OCI-LY1 (cell line): ENCODE measurements around the gene PCDHB16.
"Not testable (repeated sequence)": the region's sequence is repeated elsewhere in the genome, so short reads cannot be mapped to it uniquely, and the experiment has no call there.

Experiments used
- EZH2 ChIP-seq: fragments of 200-600 bp; sonication (generic), shearing (Covaris generic); IDR thresholded peaks from 2 replicates; pipeline ENCODE4 v1.8.0; 2017; ENCODE audit warnings: borderline replicate concordance, mixed run types, mild to moderate bottlenecking, antibody characterized with exemption, low read length, moderate library complexity, mixed read lengths
- TF ChIP-seq, protein P1 (sequence below): fragments of 200-600 bp; sonication (generic), shearing (Covaris generic); IDR thresholded peaks from 2 replicates; pipeline ENCODE4 v1.5.1; 2017; ENCODE audit warnings: mild to moderate bottlenecking, antibody characterized with exemption, low read length, moderate library complexity, mixed read lengths

DNA sequence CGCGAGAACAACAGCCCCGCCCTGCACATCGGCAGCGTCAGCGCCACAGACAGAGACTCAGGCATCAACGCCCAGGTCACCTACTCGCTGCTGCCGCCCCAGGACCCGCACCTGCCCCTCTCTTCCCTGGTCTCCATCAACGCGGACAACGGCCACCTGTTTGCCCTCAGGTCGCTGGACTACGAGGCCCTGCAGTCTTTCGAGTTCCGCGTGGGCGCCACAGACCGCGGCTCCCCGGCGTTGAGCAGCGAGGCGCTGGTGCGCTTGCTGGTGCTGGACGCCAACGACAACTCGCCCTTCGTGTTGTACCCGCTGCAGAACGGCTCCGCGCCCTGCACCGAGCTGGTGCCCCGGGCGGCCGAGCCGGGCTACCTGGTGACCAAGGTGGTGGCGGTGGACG is 30.6 kb upstream of the PCDHB16 start:
- TF ChIP-seq EZH2, result not testable (repeated sequence)
- TF ChIP-seq, protein P1, sequence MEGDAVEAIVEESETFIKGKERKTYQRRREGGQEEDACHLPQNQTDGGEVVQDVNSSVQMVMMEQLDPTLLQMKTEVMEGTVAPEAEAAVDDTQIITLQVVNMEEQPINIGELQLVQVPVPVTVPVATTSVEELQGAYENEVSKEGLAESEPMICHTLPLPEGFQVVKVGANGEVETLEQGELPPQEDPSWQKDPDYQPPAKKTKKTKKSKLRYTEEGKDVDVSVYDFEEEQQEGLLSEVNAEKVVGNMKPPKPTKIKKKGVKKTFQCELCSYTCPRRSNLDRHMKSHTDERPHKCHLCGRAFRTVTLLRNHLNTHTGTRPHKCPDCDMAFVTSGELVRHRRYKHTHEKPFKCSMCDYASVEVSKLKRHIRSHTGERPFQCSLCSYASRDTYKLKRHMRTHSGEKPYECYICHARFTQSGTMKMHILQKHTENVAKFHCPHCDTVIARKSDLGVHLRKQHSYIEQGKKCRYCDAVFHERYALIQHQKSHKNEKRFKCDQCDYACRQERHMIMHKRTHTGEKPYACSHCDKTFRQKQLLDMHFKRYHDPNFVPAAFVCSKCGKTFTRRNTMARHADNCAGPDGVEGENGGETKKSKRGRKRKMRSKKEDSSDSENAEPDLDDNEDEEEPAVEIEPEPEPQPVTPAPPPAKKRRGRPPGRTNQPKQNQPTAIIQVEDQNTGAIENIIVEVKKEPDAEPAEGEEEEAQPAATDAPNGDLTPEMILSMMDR, result not testable (repeated sequence)
